Measurements from ENCODE around the gene NEB.

The NEB gene

GRCh38 chr2:151549191-151549590 is 185.1 kb downstream of the NEB start:
- TF ChIP-seq CTCF (IDR thresholded peaks at IDR 0.05) = no peak

- TF ChIP-seq CTCF (IDR thresholded peaks at IDR 0.05) = no peak
Measured at GRCh38 chr2:151544449-151544848, 189.8 kb downstream of the NEB start.

GRCh38 chr2:151543876-151544275 is 190.4 kb downstream of the NEB start:
- no peak for TF ChIP-seq CTCF (IDR thresholded peaks at IDR 0.05)

- TF ChIP-seq CTCF (IDR thresholded peaks at IDR 0.05) = no peak
Measured at GRCh38 chr2:151534001-151534400, 200.3 kb downstream of the NEB start.

- no peak for TF ChIP-seq CTCF (IDR thresholded peaks at IDR 0.05)
Measured at GRCh38 chr2:151533127-151533526, 201.1 kb downstream of the NEB start.

GRCh38 chr2:151526572-151527090 is 207.6 kb downstream of the NEB start:
- no peak for TF ChIP-seq CTCF (IDR thresholded peaks at IDR 0.05)

- no peak for TF ChIP-seq CTCF (IDR thresholded peaks at IDR 0.05)
Measured at GRCh38 chr2:151525821-151526373, 208.4 kb downstream of the NEB start.

- no peak for TF ChIP-seq CTCF (IDR thresholded peaks at IDR 0.05)
Measured at GRCh38 chr2:151523850-151524249, 210.4 kb downstream of the NEB start.

All from LNCAP (cell line).